Measurements from ENCODE around the gene ZNF835. TPM values are rescaled to one million over a fixed set of nuclear protein-coding genes. Genes with fewer than 3 reads are reported as not detected.

The ZNF835 gene
- total RNA-seq, 1 donor from 2014 or later: 0.17 TPM

DNA sequence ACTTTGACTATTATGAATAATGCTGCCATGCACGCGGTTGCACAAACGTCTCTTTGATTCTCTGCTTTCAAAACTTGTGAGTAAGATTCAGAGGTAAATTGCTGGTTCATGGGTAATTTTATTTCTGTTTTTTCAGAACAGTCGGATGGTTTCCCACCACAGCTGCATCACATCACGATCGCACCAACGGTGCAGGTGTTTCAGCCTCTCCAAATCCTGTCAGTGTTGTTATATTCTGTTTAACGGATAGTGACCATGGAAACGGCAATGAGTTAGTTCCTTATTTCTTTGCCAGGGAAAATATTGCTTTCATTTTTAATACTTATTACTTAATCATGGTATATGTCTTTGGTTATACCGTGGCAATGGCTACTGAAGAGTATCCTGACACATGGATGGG lies 19.1 kb upstream of the ZNF835 start:
- TF ChIP-seq, protein P1, sequence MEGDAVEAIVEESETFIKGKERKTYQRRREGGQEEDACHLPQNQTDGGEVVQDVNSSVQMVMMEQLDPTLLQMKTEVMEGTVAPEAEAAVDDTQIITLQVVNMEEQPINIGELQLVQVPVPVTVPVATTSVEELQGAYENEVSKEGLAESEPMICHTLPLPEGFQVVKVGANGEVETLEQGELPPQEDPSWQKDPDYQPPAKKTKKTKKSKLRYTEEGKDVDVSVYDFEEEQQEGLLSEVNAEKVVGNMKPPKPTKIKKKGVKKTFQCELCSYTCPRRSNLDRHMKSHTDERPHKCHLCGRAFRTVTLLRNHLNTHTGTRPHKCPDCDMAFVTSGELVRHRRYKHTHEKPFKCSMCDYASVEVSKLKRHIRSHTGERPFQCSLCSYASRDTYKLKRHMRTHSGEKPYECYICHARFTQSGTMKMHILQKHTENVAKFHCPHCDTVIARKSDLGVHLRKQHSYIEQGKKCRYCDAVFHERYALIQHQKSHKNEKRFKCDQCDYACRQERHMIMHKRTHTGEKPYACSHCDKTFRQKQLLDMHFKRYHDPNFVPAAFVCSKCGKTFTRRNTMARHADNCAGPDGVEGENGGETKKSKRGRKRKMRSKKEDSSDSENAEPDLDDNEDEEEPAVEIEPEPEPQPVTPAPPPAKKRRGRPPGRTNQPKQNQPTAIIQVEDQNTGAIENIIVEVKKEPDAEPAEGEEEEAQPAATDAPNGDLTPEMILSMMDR (IDR thresholded peaks at IDR 0.05; ENCODE audit: unreplicated experiment): no peak
- no peak overlapping the region for H3K27ac Mint-ChIP-seq
- H3K4me1 Mint-ChIP-seq (ENCODE audit: low read depth): no peaks in the 10 kb centered on the region
- H3K9me3 Mint-ChIP-seq (ENCODE audit: low read depth): peaks cover 47% of the 10 kb centered on the region
- H3K4me3 Mint-ChIP-seq (ENCODE audit: low read depth): no peak overlapping the region
- no peaks in the 10 kb centered on the region for H3K27me3 Mint-ChIP-seq
- H3K36me3 Mint-ChIP-seq (ENCODE audit: insufficient read depth): peaks cover 8% of the 10 kb centered on the region
- DNase-seq (ENCODE audit: low spot score, unreplicated experiment): no peak

DNA sequence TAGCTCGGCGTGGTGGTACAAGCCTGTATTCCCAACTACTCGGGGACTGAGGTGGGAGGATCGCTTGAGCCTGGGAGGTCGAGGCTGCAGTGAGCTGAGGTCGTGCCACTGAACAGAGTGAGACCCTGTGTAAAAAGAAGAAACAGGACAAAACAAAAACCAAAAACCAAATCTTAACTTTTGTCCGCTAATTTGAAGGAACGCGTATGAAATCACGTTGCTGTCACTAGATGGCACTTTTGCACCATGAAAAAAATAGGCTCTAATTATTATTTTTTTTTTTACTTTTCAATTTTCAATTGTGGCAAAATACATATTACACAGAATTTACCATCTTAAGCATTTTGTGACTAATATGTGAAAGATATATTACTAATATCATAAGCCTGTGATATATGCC lies 17.6 kb upstream of the ZNF835 start:
- Mint-ChIP-seq H3K27me3 (no peaks in the 10 kb centered on the region), H3K4me3 (ENCODE audit: low read depth) (no peak overlapping the region), H3K27ac (no peak overlapping the region), H3K36me3 (ENCODE audit: insufficient read depth) (peaks cover 9% of the 10 kb centered on the region), H3K9me3 (ENCODE audit: low read depth) (peaks cover 58% of the 10 kb centered on the region), H3K4me1 (ENCODE audit: low read depth) (no peaks in the 10 kb centered on the region)
- TF ChIP-seq, protein P1 (IDR thresholded peaks at IDR 0.05; ENCODE audit: unreplicated experiment): no peak
- no peak for DNase-seq (ENCODE audit: low spot score, unreplicated experiment)

DNA sequence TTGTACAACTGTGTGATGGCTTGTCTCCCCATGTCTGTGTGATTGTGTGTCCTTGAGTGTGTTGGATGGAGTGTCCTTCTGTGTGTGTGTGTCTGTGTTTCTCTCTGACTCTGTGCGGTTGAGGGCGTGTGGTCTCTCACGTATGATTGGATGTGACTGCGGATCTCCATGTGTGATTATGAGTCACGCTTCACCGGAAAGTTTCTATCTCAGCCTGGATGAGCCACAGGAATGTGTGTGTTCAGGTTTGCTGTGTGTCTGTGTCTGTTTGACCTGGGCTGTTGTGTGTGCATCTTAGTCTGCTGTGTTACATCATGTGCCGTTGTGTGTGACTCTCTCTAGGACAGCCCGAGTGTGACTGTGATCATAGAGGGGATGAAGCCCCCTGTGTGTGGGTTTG lies 15.5 kb upstream of the ZNF835 start:
- no peak overlapping the region for H3K4me3 Mint-ChIP-seq (ENCODE audit: low read depth)
- no peak overlapping the region for H3K27ac Mint-ChIP-seq
- DNase-seq (ENCODE audit: low spot score, unreplicated experiment): no peak
- TF ChIP-seq, protein P1 (IDR thresholded peaks at IDR 0.05; ENCODE audit: unreplicated experiment): no peak
- H3K4me1 Mint-ChIP-seq (ENCODE audit: low read depth): no peaks in the 10 kb centered on the region
- H3K9me3 Mint-ChIP-seq (ENCODE audit: low read depth): peaks cover 43% of the 10 kb centered on the region
- no peaks in the 10 kb centered on the region for H3K27me3 Mint-ChIP-seq
- peaks cover 5% of the 10 kb centered on the region for H3K36me3 Mint-ChIP-seq (ENCODE audit: insufficient read depth)

DNA sequence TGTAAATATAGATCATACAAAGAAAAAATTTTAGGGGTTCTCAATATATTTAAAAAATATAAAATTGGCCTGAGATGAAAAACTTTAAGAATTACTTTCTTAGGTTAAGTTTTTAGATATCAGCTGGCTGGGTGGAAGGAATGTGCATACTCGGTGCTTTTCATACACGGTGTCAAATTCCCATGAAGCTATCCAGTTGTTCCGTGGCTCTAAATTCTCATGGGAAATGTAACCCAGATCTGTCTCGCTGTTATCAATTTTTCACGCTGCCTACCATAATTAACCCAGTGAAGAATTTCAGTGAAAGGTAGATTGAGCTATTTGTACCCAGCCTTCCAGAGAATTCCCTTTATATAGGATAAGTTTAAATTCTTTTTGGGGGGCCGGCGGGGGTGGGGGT lies 11.6 kb upstream of the ZNF835 start:
- Mint-ChIP-seq H3K9me3 (ENCODE audit: low read depth) (peaks cover 48% of the 10 kb centered on the region), H3K27ac (no peak overlapping the region), H3K36me3 (ENCODE audit: insufficient read depth) (peaks cover 3% of the 10 kb centered on the region), H3K4me3 (ENCODE audit: low read depth) (no peak overlapping the region), H3K4me1 (ENCODE audit: low read depth) (no peaks in the 10 kb centered on the region), H3K27me3 (no peaks in the 10 kb centered on the region)
- DNase-seq (ENCODE audit: low spot score, unreplicated experiment): no peak
- TF ChIP-seq, protein P1 (IDR thresholded peaks at IDR 0.05; ENCODE audit: unreplicated experiment): no peak

DNA sequence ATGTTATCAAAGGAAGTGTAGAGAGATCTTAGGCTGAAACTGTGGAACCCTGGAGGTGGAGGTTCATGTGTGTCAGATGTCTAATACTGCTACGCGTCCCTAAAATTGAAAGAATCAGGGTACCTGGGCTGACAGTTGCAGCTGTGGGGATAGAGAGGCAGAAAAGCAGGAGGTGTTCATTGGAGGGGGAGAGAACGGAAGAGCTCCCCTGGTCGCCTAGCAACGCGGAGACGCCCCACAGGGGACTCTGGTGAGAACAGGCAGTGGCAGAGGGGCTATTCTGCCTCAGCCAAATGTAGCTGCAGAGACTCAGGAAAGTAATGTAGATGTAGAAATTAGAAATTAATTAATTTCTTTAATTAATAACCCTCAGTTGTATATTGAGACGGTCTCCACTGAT lies 10.1 kb upstream of the ZNF835 start:
- TF ChIP-seq, protein P1 (IDR thresholded peaks at IDR 0.05; ENCODE audit: unreplicated experiment): no peak
- peaks cover 3% of the 10 kb centered on the region for H3K36me3 Mint-ChIP-seq (ENCODE audit: insufficient read depth)
- H3K4me3 Mint-ChIP-seq (ENCODE audit: low read depth): no peak overlapping the region
- no peak for DNase-seq (ENCODE audit: low spot score, unreplicated experiment)
- no peak overlapping the region for H3K27ac Mint-ChIP-seq
- no peaks in the 10 kb centered on the region for H3K4me1 Mint-ChIP-seq (ENCODE audit: low read depth)
- H3K9me3 Mint-ChIP-seq (ENCODE audit: low read depth): peaks cover 45% of the 10 kb centered on the region
- H3K27me3 Mint-ChIP-seq: no peaks in the 10 kb centered on the region
